Spleen (tissue), 11 donors: ENCODE results near the gene LRP1B. TPM values are rescaled to one million over a fixed set of nuclear protein-coding genes. Genes with fewer than 3 reads are reported as not detected.

Source experiments
- DNase-seq: peaks from one replicate; pipeline ENCODE4 v3.0.0-alpha.2; 2020
- H3K27ac ChIP-seq, 8 donors: fragments of 200-600 bp; sonication (generic) in 7 of 8; 1 replicate in 4 of 8; 2 replicates in 4 of 8; pipeline versions ENCODE4 v1.5.0 to v1.8.0; 2016 to 2021; ENCODE audit warnings: inconsistent platforms in 4 of 8, mild to moderate bottlenecking in 4 of 8, moderate library complexity in 1 of 8
- H3K27me3 ChIP-seq, 7 donors: fragments of 200-600 bp; sonication (generic) in 6 of 7; replicated peaks in 1 of 7; 1 replicate in 4 of 7; 2 replicates in 3 of 7; pipeline versions ENCODE4 v1.5.0 to v1.8.0; 2016 to 2021; ENCODE audit warnings: inconsistent platforms in 3 of 7, mild to moderate bottlenecking in 1 of 7
- H3K36me3 ChIP-seq, 6 donors: fragments of 200-600 bp; sonication (generic) in 5 of 6; 1 replicate in 4 of 6; 2 replicates in 2 of 6; pipeline versions ENCODE4 v1.5.0 to v1.8.0; 2016 to 2021; ENCODE audit warnings: inconsistent platforms in 2 of 6
- H3K4me1 ChIP-seq, 6 donors: fragments of 200-600 bp; sonication (generic) in 5 of 6; 1 replicate in 3 of 6; 2 replicates in 3 of 6; pipeline versions ENCODE4 v1.5.0 to v1.8.0; 2016 to 2021; ENCODE audit warnings: inconsistent platforms in 3 of 6
- H3K4me3 ChIP-seq, 8 donors: fragments of 200-600 bp; sonication (generic) in 7 of 8; 1 replicate in 4 of 8; 2 replicates in 4 of 8; pipeline versions ENCODE4 v1.5.0 to v1.8.0; 2016 to 2021; ENCODE audit warnings: inconsistent platforms in 4 of 8, mild to moderate bottlenecking in 4 of 8, moderate library complexity in 2 of 8
- H3K9me3 ChIP-seq, 8 donors: fragments of 200-600 bp; sonication (generic) in 7 of 8; 1 replicate in 4 of 8; 2 replicates in 4 of 8; pipeline versions ENCODE4 v1.5.0 to v1.8.0; 2016 to 2021; ENCODE audit warnings: inconsistent platforms in 4 of 8
- CTCF ChIP-seq, 11 experiments: fragments of 200-600 bp in 7 of 11; fragments of 450-650 bp in 4 of 11; sonication (generic) in 4 of 11; IDR thresholded peaks in 8 of 11; conservative IDR thresholded peaks in 3 of 11; 1 replicate in 7 of 11; 2 replicates in 4 of 11; pipeline versions ENCODE4 v1.4.0 to v1.8.0; 2016 to 2021; ENCODE audit warnings: antibody characterized with exemption in 11 of 11, inconsistent platforms in 4 of 11, mild to moderate bottlenecking in 1 of 11
- POLR2A ChIP-seq, 3 donors: fragments of 450-650 bp; IDR thresholded peaks; one replicate each; pipeline ENCODE4 v1.5.1; 2017; ENCODE audit warnings: antibody characterized with exemption in 3 of 3, mild to moderate bottlenecking in 1 of 3
- POLR2AphosphoS5 ChIP-seq, 3 donors: sonication (generic); formaldehyde crosslinking; IDR thresholded peaks; one replicate each; pipeline ENCODE4 v1.5.1; 2017; ENCODE audit warnings: antibody characterized with exemption in 3 of 3
- WGBS, 5 donors: extraction: QIAGEN DNeasy Blood & Tissue Kit in 3 of 5; methylation state at CpG; one replicate each; pipeline versions ENCODE4 v1.1.5 to v1.1.7; 2013 to 2018; 5-methylcytosine and 5-hydroxymethylcytosine counted together
- intact Hi-C: fragments of 100-400 bp; cut with DNase I; formaldehyde crosslinking; loops from one replicate; pipeline ENCODE4 v1.15.0; 2023; ENCODE audit warnings: low total_unique reads
- polyA plus RNA-seq, 3 donors: library from polyadenylated mRNA; stranded (reverse); fragments of 200-250 nt; gene quantifications; one replicate each; pipeline ENCODE4 v1.2.1, GENCODE V29; 2013
- total RNA-seq, 7 donors: library from RNA; depleted of rRNA in 3 of 7; stranded (reverse); fragments of >200 nt in 3 of 7; fragmentation: NEBNext Ultra II Directional in 4 of 7; extraction: Animal tissue kit (Norgen Biotek cat#: 25700) in 4 of 7; gene quantifications; one replicate each; pipeline versions ENCODE4 v1.1.0 to v1.2.1, GENCODE V29; 2016 to 2021
- donor health status: healthy with polysubstance abuse.
- donor health status: DM: no; HTN: no; CAD: no; lungs with moderate emphysema.
- donor health status: DM: no; HTN: no; CAD: no.
- donor health status: Bipolar disorder and iron deficiency.
- donor health status: healthy.
- donor health status: DM: no; HTN: no; CAD: no.
- donor health status: DM: yes; HTN: yes; CAD: no.

LRP1B gene
- total and polyA plus RNA-seq, 10 donors = 0.02 to 0.85 (median 0.08) TPM; not detected in 2

DNA sequence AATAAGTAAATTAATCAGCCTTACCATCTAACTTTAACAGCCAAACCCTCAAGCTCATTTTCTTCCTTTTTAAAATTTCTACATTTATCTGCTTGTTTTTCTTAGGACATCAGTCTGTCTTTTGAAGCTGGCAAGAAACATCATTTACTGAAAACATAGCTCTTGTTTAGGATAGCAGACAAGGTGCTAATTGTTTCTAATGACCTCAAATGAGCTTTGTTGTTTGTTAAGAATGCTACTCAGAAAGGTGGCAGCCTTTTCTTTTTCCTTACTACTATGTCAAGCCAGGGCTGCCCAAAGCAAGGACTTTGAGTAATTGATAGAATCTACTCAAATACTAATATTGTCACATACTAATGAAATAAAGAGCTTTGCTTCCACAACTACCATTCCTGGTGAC is 171.8 kb downstream of the LRP1B start:
- DNase-seq = no peak
- no peaks in the 10 kb centered on the region for H3K4me1 ChIP-seq

GRCh38 chr2:141957827-141958450 is 172.9 kb downstream of the LRP1B start:
- H3K4me1 ChIP-seq = no peaks in the 10 kb centered on the region
- intact Hi-C loops = no loop called here
- TF ChIP-seq POLR2AphosphoS5 (IDR thresholded peaks at IDR 0.05) = no peak
- TF ChIP-seq CTCF (IDR thresholded peaks at IDR 0.05 in 8 of 11, conservative IDR thresholded peaks at IDR 0.05 in 3 of 11) = no peak
- no peaks in the 10 kb centered on the region for H3K9me3 ChIP-seq
- no peak overlapping the region for H3K27ac ChIP-seq
- no peaks in the 10 kb centered on the region for H3K36me3 ChIP-seq
- no peak overlapping the region for H3K4me3 ChIP-seq
- WGBS, 5 donors = 78 to 92% (median 81%) methylated on average over 1 of the region's 1 CpG
- no peak for DNase-seq
- H3K27me3 ChIP-seq = no peaks in the 10 kb centered on the region

More for the DNA sequence above, 171.8 kb downstream of the LRP1B start:
- no peaks in the 10 kb centered on the region for H3K9me3 ChIP-seq
- no peaks in the 10 kb centered on the region for H3K36me3 ChIP-seq
- TF ChIP-seq POLR2A (IDR thresholded peaks at IDR 0.05) (no peak), CTCF (IDR thresholded peaks at IDR 0.05 in 8 of 11, conservative IDR thresholded peaks at IDR 0.05 in 3 of 11) (no peak), POLR2AphosphoS5 (IDR thresholded peaks at IDR 0.05) (no peak)
- H3K27me3 ChIP-seq = no peaks in the 10 kb centered on the region
- intact Hi-C loops = no loop called here
- H3K27ac ChIP-seq = no peak overlapping the region
- no peak overlapping the region for H3K4me3 ChIP-seq

DNA sequence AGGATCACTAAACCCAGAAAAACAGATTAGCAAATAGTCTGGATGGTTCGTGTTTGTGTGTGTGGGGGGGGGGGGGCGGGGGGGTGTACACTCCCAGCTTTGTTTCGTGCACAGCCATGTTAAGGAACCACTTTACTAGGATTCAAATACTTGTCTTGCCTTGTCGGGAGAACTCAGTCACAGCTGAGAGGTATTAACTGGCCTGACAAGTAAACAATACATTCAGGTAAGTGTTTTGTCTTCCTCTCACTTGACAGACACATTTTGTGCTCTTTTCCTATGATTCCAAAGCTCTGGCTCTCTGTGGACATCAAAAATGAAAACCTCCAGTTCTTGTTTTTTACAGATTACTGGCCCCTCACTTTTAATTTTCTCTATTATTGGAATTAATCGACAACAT is 173.5 kb downstream of the LRP1B start:
- TF ChIP-seq POLR2AphosphoS5 (IDR thresholded peaks at IDR 0.05) = no peak
- TF ChIP-seq CTCF (IDR thresholded peaks at IDR 0.05 in 8 of 11, conservative IDR thresholded peaks at IDR 0.05 in 3 of 11) = no peak
- no peak for TF ChIP-seq POLR2A (IDR thresholded peaks at IDR 0.05)
- Histone ChIP-seq H3K27ac (no peak overlapping the region), H3K4me3 (no peak overlapping the region), H3K4me1 (no peaks in the 10 kb centered on the region), H3K27me3 (no peaks in the 10 kb centered on the region), H3K36me3 (no peaks in the 10 kb centered on the region), H3K9me3 (no peaks in the 10 kb centered on the region)
- 44 to 66% (median 56%) methylated on average over 5 of the region's 5 CpGs for WGBS, 5 donors
- intact Hi-C loops = no loop called here
- DNase-seq = no peak

DNA sequence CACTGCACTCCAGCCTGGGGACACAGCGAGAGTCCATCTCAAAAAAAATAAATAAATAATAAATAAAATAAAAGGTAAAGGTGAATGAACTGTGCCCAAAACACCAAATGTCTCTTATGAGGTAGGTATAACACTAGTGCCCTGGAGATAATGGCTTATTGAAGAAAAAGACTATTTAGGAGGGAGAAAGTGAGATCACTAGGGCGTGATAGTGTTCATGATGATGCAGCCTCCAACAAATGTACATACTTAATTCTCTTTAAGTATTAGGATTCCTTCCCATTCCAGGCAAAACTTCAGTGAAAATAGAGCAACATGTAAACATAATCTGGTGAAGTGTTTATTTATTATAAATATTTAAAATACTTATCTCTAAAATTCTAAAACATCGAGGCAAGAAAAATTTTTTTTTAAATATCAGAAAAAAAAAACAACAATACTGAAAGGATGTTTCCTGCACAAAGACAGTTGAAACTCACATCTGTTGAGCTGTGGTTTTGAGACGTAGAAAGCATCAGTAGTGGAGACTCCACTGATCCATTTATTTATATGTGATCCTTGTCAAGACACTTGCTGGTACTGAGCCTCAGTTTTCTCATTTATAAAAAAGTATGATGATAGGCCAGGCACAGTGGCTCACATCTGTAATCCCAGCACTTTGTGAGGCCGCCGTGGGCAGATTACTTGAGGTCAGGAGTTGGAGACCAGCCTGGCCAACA is 183.3 kb downstream of the LRP1B start:
- 76 to 90% (median 80%) methylated on average over 6 of the region's 6 CpGs for WGBS, 5 donors
- Histone ChIP-seq H3K27ac (no peak overlapping the region), H3K4me1 (no peaks in the 10 kb centered on the region), H3K4me3 (no peak overlapping the region), H3K9me3 (no peaks in the 10 kb centered on the region), H3K27me3 (no peaks in the 10 kb centered on the region), H3K36me3 (no peaks in the 10 kb centered on the region)
- no peak for TF ChIP-seq POLR2AphosphoS5 (IDR thresholded peaks at IDR 0.05)
- DNase-seq = no peak
- intact Hi-C loops = no loop called here
